Activated naive CD8-positive, alpha-beta T cell treated with anti-CD3 and anti-CD28 coated beads, Interleukin-2, amount 10 ng/mL, durations not matched to agents 7 days and 5 days (primary cell): Measurements from ENCODE around the gene PTPRN2. TPM values are rescaled to one million over a fixed set of nuclear protein-coding genes. Genes with fewer than 3 reads are reported as not detected.
"Not testable (repeated sequence)": the region's sequence is repeated elsewhere in the genome, so short reads cannot be mapped to it uniquely, and the experiment has no call there.

Experiments
- ATAC-seq: fragments of 150-1000 bp; cut with Tn5 transposase; one replicate; pipeline ENCODE4 v1.10.0; 2021; ENCODE audit warnings: low read depth, moderate library complexity
- POLR2A ChIA-PET: fragments of 350-600 bp; sonication (Branson Sonifier 250); formaldehyde crosslinking; loops from one replicate; lab custom pipeline; 2021; ENCODE audit warnings: antibody characterized with exemption; lab: Charles Lee
- DNase-seq: peaks from one replicate; pipeline ENCODE4 v3.0.0; 2021
- H3K27ac Mint-ChIP-seq: one replicate; pipeline ENCODE4 v1.8.0; 2022; ENCODE audit warnings: mild to moderate bottlenecking, mixed read lengths
- H3K27me3 Mint-ChIP-seq: one replicate; pipeline ENCODE4 v1.8.0; 2022; ENCODE audit warnings: mild to moderate bottlenecking, moderate library complexity, mixed read lengths
- H3K36me3 Mint-ChIP-seq: one replicate; pipeline ENCODE4 v1.8.0; 2021; ENCODE audit warnings: mild to moderate bottlenecking, mixed read lengths
- H3K4me1 Mint-ChIP-seq: one replicate; pipeline ENCODE4 v1.8.0; 2021; ENCODE audit warnings: mixed read lengths
- H3K4me3 Mint-ChIP-seq: one replicate; pipeline ENCODE4 v1.8.0; 2022; ENCODE audit warnings: mild to moderate bottlenecking, moderate library complexity, mixed read lengths
- H3K9me3 Mint-ChIP-seq: one replicate; pipeline ENCODE4 v1.8.0; 2021; ENCODE audit warnings: mixed read lengths
- total RNA-seq, 2 experiments: library from RNA; stranded (reverse); gene quantifications; one replicate each; pipeline ENCODE4 v1.2.3, GENCODE V29; 2021

Gene PTPRN2
- total RNA-seq, 2 experiments from 2014 or later: 4.5 to 4.9 TPM

DNA sequence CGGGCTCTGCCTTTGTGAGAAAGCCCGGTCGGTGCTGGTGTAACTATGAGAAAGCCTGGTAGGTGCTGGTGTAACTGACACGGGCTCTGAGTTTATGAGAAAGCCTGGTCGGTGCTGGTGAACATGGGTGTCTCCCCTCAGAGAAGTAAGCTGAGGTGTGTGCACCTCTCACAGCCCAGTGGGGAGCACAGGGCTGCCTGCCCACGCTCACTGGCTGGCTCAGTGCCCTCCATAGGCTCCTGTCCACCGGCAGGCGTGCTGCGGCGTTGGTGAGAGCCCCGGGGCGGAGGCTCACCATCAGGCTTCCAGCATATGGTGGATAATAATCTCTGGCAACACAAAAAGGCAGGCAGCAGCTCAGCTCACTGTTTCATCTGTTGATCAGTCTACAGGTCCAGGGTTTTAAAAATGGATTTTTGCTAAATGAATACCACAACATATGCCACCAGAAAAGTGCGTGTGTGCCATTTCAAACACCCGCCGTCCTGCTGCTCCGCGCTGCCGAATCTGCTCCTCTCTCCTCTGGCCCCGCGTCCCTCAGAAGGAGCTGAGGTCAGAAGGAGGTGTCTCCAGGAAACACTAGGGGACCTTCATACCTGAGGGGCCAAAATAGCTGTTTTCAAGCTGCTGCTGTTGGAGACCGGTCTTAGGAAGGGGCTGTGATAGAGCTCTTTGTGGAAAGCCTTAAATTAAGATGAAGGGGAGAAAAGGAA lies 885.2 kb downstream of the PTPRN2 start:
- POLR2A ChIA-PET: no interaction called here
- no peaks in the 10 kb centered on the region for H3K9me3 Mint-ChIP-seq
- peaks cover 8% of the 10 kb centered on the region for H3K27me3 Mint-ChIP-seq
- ATAC-seq: no peak
- no peak overlapping the region for H3K27ac Mint-ChIP-seq
- H3K36me3 Mint-ChIP-seq: no peaks in the 10 kb centered on the region
- peak; percentile 9 for DNase-seq
- H3K4me1 Mint-ChIP-seq: no peaks in the 10 kb centered on the region
- no peak overlapping the region for H3K4me3 Mint-ChIP-seq

DNA sequence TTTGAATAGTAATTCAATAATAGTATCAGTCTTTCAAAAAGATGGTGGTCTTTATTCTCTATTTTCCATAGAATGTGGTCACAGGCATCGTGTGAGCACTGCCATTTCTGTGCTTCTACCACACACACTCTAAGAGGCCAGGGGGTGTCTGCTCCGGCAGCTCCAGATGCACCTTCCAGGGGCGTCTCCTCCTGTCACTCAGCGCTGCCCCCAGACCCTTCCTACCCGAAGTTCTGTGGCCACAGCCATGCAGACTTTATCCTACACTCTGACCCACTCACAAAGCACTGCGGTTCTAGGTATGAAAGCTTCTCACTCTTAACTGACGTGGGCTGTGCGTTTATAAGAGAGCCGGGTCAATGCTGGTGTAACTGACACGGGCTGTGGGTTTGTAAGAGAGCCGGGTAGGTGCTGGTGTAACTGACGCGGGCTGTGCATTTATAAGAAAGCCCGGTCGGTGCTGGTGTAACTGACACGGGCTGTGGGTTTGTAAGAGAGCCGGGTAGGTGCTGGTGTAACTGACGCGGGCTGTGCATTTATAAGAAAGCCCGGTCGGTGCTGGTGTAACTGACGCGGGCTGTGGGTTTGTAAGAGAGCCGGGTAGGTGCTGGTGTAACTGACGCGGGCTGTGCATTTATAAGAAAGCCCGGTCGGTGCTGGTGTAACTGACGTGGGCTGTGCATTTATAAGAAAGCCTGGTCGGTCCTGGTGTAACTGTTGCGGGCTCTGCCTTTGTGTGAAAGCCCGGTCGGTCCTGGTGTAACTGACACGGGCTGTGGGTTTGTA lies 886.0 kb downstream of the PTPRN2 start:
- POLR2A ChIA-PET, H3K9me3 Mint-ChIP-seq, H3K36me3 Mint-ChIP-seq, H3K27ac Mint-ChIP-seq, H3K4me1 Mint-ChIP-seq, H3K27me3 Mint-ChIP-seq, H3K4me3 Mint-ChIP-seq, ATAC-seq: not testable (repeated sequence)
- DNase-seq: peak; percentile 2

DNA sequence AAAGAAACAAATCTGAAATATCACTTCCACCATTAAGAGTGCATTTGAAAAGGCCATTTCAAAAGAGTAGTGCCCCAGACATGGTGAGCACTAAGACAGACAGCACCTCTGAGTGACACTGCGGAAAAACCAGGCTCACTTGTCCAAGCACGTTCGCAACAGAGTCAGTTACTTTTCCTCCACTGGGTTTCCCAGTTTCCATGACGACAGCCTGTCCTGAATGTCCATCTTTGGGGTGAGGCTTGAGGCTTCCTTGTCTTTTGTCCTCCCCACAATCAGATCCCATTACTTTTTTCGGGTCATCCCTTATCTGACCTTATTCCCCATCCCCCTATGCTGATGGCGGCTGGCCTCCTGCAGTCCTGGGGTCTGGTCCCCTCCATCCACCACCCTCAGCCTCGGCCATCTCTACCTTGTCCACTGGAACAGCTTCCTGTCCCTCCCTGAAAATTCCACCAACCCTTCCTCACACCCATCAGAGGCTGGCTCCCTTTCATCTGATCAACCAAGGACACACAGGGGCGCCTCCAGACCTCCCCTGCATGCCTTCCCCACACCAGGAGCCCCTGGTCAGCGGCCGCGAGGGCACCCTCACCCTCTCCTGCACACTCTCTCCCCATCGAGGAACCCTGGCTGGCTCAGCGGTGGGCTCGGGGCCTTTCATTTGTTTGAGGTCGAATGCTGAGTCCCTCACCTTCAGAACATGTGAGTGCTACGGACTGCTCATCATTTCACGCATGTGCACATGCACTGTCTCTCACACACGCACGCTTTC lies 887.2 kb downstream of the PTPRN2 start:
- Mint-ChIP-seq H3K36me3 (no peaks in the 10 kb centered on the region), H3K27me3 (peaks cover 5% of the 10 kb centered on the region), H3K27ac (no peak overlapping the region), H3K4me3 (no peak overlapping the region), H3K9me3 (peaks cover 2% of the 10 kb centered on the region), H3K4me1 (no peaks in the 10 kb centered on the region)
- POLR2A ChIA-PET: no interaction called here
- DNase-seq (no peak), ATAC-seq (no peak)

DNA sequence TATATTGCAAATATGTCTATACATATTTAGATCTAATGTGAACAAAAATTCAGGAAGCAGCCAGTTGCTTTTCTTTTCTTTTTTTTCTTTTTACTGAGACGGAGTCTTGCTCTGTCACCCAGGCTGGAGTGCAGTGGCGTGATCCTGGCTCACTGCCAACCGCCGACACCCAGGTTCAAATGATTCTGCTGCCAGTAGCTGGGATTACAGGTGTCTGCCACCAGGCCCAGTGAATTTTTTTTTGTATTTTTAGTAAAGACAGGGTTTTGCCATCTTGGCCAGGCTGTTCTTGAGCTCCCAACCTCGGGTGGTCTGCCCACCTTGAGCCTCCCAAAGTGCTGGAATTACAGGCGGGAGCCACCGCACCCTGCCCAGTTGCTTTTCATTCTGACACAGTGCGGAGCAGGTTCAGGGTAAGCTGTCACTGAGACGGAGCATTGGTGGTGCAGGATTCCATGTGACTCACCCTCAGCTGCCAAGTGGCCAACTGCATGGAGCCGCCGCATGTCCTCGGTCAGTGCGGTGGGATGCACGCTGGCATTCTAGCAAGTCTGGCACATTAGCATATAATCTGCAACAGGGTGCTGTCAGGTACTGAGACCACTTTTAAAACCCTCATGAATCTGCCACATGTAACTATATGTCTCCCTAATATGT lies 888.1 kb downstream of the PTPRN2 start:
- Mint-ChIP-seq H3K4me1 (no peaks in the 10 kb centered on the region), H3K27ac (no peak overlapping the region), H3K27me3 (peaks cover 10% of the 10 kb centered on the region), H3K4me3 (no peak overlapping the region), H3K36me3 (no peaks in the 10 kb centered on the region), H3K9me3 (peaks cover 2% of the 10 kb centered on the region)
- ATAC-seq (no peak), DNase-seq (no peak)
- POLR2A ChIA-PET: no interaction called here

DNA sequence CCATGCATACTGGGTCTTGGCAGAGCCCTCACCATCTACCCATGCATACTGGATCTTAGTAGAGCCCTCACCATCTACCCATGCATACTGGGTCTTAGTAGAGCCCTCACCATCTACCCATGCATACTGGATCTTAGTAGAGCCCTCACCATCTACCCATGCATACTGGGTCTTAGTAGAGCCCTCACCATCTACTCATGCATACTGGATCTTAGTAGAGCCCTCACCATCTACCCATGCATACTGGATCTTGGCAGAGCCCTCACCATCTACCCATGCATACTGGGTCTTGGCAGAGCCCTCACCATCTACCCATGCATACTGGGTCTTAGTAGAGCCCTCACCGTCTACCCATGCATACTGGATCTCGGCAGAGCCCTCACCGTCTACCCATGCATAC lies 890.3 kb downstream of the PTPRN2 start:
- peaks cover 19% of the 10 kb centered on the region for H3K27me3 Mint-ChIP-seq
- H3K4me3 Mint-ChIP-seq, H3K27ac Mint-ChIP-seq, DNase-seq, H3K4me1 Mint-ChIP-seq, H3K36me3 Mint-ChIP-seq, H3K9me3 Mint-ChIP-seq, ATAC-seq, POLR2A ChIA-PET: not testable (repeated sequence)

DNA sequence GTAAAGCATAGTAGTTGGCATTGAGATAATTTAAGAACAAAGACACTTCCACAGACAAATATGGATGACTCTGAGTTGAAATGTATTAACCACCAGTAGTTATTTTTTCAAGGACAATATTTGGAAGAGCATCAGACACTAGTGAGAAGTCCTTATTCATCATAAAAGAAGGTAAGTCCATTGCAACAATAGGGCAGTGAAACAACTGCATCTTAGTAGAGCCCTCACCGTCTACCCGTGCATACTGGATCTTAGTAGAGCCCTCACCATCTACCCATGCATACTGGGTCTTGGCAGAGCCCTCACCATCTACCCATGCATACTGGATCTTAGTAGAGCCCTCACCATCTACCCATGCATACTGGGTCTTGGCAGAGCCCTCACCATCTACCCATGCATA lies 892.0 kb downstream of the PTPRN2 start:
- peaks cover 28% of the 10 kb centered on the region for H3K27me3 Mint-ChIP-seq
- H3K4me1 Mint-ChIP-seq, H3K27ac Mint-ChIP-seq, H3K36me3 Mint-ChIP-seq, H3K4me3 Mint-ChIP-seq, ATAC-seq, POLR2A ChIA-PET, DNase-seq, H3K9me3 Mint-ChIP-seq: not testable (repeated sequence)

DNA sequence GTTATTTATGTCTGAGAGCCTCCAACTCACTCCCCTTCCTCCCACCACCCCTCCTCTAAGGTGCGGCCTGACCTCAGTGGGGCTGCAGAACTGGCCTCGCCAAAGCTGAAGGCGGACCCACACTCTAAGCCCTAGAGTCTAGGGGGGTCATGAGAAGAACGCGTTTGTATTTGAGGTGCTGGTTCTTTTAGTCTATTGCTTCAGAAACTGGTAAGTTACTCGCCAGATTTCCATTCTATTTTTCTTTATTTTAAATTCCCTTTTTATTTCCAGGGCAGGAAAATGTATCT lies 893.3 kb downstream of the PTPRN2 start:
- Mint-ChIP-seq H3K36me3 (no peaks in the 10 kb centered on the region), H3K4me3 (no peak overlapping the region), H3K27me3 (peaks cover 32% of the 10 kb centered on the region), H3K27ac (no peak overlapping the region), H3K4me1 (peaks cover 5% of the 10 kb centered on the region), H3K9me3 (peaks cover 2% of the 10 kb centered on the region)
- no peak for ATAC-seq
- POLR2A ChIA-PET: no interaction called here
- DNase-seq: peak; percentile 9

DNA sequence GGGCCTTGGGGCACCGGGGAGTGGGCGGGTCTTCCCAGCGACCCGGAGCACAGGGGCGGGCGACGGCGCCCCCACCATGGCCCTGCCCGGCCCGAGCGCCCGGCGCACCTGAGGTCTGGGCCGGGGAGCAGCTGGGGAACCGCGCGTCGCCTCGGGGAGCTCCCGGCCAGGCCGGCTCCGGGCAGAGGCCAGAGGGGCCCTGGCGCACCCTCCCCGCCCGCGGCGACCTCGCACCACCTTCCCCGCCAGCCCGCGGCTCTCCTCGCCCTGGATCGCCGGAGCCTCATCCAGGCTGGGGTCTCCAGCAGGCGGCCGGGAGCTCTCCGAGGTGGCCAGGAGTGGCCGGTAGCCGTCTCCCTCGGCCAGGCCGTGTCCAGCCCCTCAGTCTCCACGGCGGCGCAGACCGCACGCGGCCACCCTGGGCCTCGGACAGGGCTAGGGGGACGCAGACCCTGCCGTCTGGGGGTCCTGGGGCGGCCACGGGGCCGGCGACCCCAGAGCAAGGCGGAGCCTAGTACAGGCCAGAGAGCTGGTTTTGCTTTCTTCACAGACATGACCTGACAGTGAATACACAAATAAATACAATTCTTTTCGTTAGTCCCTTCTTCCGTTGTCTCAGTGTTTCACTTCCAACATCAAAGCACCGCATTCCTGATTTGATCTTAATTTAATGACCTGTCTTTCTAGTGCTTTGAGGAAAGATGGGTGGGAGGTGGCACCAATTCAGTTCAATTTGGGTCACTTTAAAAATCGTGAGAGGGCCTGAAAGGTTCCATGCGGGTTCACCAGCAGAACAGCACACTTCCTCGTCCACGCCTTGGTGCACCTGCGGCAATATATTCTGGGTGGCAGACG lies 893.9 kb downstream of the PTPRN2 start:
- H3K36me3 Mint-ChIP-seq: no peaks in the 10 kb centered on the region
- POLR2A ChIA-PET: no interaction called here
- H3K27me3 Mint-ChIP-seq: peaks cover 34% of the 10 kb centered on the region
- DNase-seq (peak; percentile 31), ATAC-seq (no peak)
- peaks cover 5% of the 10 kb centered on the region for H3K4me1 Mint-ChIP-seq
- H3K27ac Mint-ChIP-seq: no peak overlapping the region
- H3K9me3 Mint-ChIP-seq: peaks cover 2% of the 10 kb centered on the region
- H3K4me3 Mint-ChIP-seq: no peak overlapping the region

DNA sequence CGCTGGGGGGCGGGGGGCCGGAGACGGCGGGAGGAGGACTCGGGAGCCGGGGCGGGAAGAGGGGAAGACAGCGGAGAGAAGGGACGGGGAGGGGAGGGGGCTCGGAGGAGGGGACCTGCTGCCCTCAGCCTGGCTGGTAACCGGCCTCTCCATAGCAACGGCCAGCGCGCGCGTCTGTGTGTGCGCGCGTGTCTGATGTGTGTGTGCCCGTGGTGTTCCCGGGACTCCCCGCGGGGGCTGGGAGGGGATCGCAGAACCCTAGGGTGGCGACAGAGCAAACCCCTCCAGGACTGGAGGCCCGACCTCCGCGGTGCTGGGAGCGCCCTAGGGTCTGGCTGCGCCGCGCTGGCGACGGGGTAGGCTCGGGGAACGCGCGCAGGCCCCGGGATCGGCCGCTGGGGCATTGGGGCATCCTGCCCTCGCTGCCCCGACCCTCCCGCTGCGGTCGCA lies 894.5 kb downstream of the PTPRN2 start:
- no peak for ATAC-seq
- DNase-seq: peak; percentile 31
- Mint-ChIP-seq H3K27me3 (peaks cover 40% of the 10 kb centered on the region), H3K4me1 (peaks cover 5% of the 10 kb centered on the region), H3K27ac (no peak overlapping the region), H3K4me3 (no peak overlapping the region), H3K36me3 (no peaks in the 10 kb centered on the region), H3K9me3 (peaks cover 2% of the 10 kb centered on the region)
- POLR2A ChIA-PET: no interaction called here

DNA sequence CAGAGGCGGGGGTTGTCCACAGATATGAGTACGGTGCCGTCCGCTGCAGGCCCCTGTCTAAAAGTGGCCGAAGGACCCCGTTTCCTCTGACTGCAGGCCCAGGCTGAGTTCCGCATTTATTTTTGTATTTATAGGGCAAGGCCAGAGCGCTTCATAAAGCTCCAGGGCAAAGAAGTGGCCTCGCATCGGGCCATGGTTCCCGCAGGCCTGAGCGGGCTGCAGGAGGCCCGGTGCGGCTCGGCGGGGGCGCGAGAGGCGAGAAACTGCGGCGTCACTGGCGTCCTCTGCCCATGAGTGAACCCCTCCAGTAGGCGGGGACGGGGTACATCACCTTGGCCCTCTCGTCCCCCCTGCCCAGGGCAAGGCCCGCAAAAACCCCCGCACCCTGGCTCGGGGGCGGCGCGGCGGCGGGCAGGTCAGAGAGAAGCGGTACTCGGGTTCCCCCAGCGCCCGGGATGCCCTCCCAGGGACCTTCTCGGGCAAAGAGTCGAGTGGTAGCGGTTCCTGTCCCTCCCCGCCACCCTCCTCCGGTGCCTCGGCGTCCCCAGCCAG lies 895.1 kb downstream of the PTPRN2 start:
- peaks cover 2% of the 10 kb centered on the region for H3K9me3 Mint-ChIP-seq
- peak overlapping the region; percentile 64 for H3K27ac Mint-ChIP-seq
- no peak overlapping the region for H3K4me3 Mint-ChIP-seq
- POLR2A ChIA-PET: no interaction called here
- no peaks in the 10 kb centered on the region for H3K36me3 Mint-ChIP-seq
- peaks cover 46% of the 10 kb centered on the region for H3K27me3 Mint-ChIP-seq
- H3K4me1 Mint-ChIP-seq: peaks cover 5% of the 10 kb centered on the region
- DNase-seq: peak; percentile 34
- no peak for ATAC-seq

DNA sequence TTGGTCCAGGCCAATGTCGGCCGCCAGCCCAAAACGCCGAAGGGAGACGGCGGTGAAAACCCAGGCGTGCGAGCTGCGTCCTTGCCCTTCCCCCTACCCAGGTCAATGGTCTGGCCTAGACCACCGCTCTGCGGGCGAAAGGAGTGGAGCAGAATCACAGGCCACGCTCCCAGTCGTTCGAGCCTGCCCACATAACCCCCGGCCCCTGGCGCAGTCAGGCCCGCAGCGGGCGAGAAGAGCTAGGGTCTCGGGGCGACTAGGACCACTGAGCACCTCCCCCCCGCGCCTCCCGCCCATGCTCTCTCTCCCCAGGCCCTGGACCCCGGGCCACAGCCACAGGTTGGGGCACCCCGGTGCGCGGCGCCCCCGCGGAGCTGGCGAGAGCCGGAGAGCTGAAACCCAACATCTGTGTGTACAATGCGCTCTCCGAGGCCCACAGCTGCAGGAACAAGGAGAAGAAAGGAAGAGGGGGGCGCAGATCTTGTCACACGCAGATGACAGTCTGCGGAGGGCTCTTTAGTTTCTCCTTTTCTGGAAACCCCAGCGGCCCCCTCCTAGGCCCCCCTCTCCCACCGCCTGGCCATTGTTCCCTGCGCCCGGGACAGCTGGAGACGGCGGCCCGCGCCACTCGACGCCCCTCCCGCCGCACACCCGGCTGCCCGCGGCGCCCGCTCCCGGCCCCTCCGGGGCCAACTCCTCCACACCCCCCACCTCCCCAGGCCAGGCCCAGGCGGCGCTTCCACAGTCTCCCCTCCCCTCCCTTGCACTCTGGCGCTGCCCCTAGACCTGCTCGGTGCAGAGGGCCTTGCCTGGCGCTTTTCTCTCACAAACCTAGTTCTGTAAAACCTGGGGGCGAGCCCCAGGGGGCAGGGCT lies 895.8 kb downstream of the PTPRN2 start:
- ATAC-seq (peak; percentile 21), DNase-seq (peak; percentile 44)
- POLR2A ChIA-PET: no interaction called here
- Mint-ChIP-seq H3K9me3 (peaks cover 2% of the 10 kb centered on the region), H3K27ac (peak overlapping the region; percentile 64), H3K27me3 (peaks cover 53% of the 10 kb centered on the region), H3K36me3 (no peaks in the 10 kb centered on the region), H3K4me1 (peaks cover 5% of the 10 kb centered on the region), H3K4me3 (peak overlapping the region; percentile 60)
